ENCODE measurements around the gene IL17RA.
"Not testable (repeated sequence)": the region's sequence is repeated elsewhere in the genome, so short reads cannot be mapped to it uniquely, and the experiment has no call there.

IL17RA gene

GRCh38 chr22:17140022-17140421, 55.2 kb downstream of the IL17RA start:
- Mint-ChIP-seq H3K4me1 (ENCODE audit: low read depth) (no peaks in the 10 kb centered on the region), H3K27ac (no peak overlapping the region), H3K27me3 (no peaks in the 10 kb centered on the region), H3K36me3 (ENCODE audit: low read depth) (peaks cover 44% of the 10 kb centered on the region), H3K4me3 (no peak overlapping the region), H3K9me3 (no peaks in the 10 kb centered on the region)

GRCh38 chr22:17140826-17141766, 56.3 kb downstream of the IL17RA start:
- Mint-ChIP-seq H3K4me3 (no peak overlapping the region), H3K36me3 (ENCODE audit: low read depth) (peaks cover 44% of the 10 kb centered on the region), H3K27ac (no peak overlapping the region), H3K27me3 (no peaks in the 10 kb centered on the region), H3K4me1 (ENCODE audit: low read depth) (no peaks in the 10 kb centered on the region), H3K9me3 (no peaks in the 10 kb centered on the region)

- Mint-ChIP-seq H3K36me3 (ENCODE audit: low read depth) (peaks cover 42% of the 10 kb centered on the region), H3K4me1 (ENCODE audit: low read depth) (no peaks in the 10 kb centered on the region), H3K27me3 (no peaks in the 10 kb centered on the region), H3K27ac (no peak overlapping the region), H3K9me3 (no peaks in the 10 kb centered on the region), H3K4me3 (no peak overlapping the region)
Observed at GRCh38 chr22:17143101-17143500, 58.3 kb downstream of the IL17RA start.

- Mint-ChIP-seq H3K4me1 (ENCODE audit: low read depth) (no peaks in the 10 kb centered on the region), H3K36me3 (ENCODE audit: low read depth) (peaks cover 38% of the 10 kb centered on the region), H3K27me3 (no peaks in the 10 kb centered on the region), H3K27ac (no peak overlapping the region), H3K4me3 (no peak overlapping the region), H3K9me3 (no peaks in the 10 kb centered on the region)
Observed at GRCh38 chr22:17143826-17144225, 59.0 kb downstream of the IL17RA start.

- no peaks in the 10 kb centered on the region for H3K9me3 Mint-ChIP-seq
- no peaks in the 10 kb centered on the region for H3K27me3 Mint-ChIP-seq
- H3K4me1 Mint-ChIP-seq (ENCODE audit: low read depth), result no peaks in the 10 kb centered on the region
- no peak overlapping the region for H3K4me3 Mint-ChIP-seq
- H3K27ac Mint-ChIP-seq, result no peak overlapping the region
- H3K36me3 Mint-ChIP-seq (ENCODE audit: low read depth), result peaks cover 28% of the 10 kb centered on the region
Observed at GRCh38 chr22:17145021-17145680, 60.4 kb downstream of the IL17RA start.

GRCh38 chr22:17147458-17147857, 62.7 kb downstream of the IL17RA start:
- peaks cover 26% of the 10 kb centered on the region for H3K36me3 Mint-ChIP-seq (ENCODE audit: low read depth)
- not testable (repeated sequence) for H3K4me1 Mint-ChIP-seq (ENCODE audit: low read depth); H3K27ac Mint-ChIP-seq; H3K4me3 Mint-ChIP-seq; H3K27me3 Mint-ChIP-seq; H3K9me3 Mint-ChIP-seq

- Mint-ChIP-seq H3K36me3 (ENCODE audit: low read depth) (peaks cover 14% of the 10 kb centered on the region), H3K4me1 (ENCODE audit: low read depth) (peaks cover 7% of the 10 kb centered on the region), H3K4me3 (no peak overlapping the region)
Observed at GRCh38 chr22:17149076-17149815, 64.4 kb downstream of the IL17RA start.

GRCh38 chr22:17152340-17152739, 67.5 kb downstream of the IL17RA start:
- Mint-ChIP-seq H3K4me3 (no peak overlapping the region), H3K4me1 (ENCODE audit: low read depth) (peaks cover 31% of the 10 kb centered on the region)

More at GRCh38 chr22:17149076-17149815, 64.4 kb downstream of the IL17RA start:
- no peaks in the 10 kb centered on the region for H3K9me3 Mint-ChIP-seq
- no peaks in the 10 kb centered on the region for H3K27me3 Mint-ChIP-seq
- H3K27ac Mint-ChIP-seq, result no peak overlapping the region

GRCh38 chr22:17152971-17153370, 68.2 kb downstream of the IL17RA start:
- no peak overlapping the region for H3K27ac Mint-ChIP-seq
- peaks cover 37% of the 10 kb centered on the region for H3K4me1 Mint-ChIP-seq (ENCODE audit: low read depth)

More at GRCh38 chr22:17152340-17152739, 67.5 kb downstream of the IL17RA start:
- Mint-ChIP-seq H3K36me3 (ENCODE audit: low read depth) (peaks cover 24% of the 10 kb centered on the region), H3K27me3 (no peaks in the 10 kb centered on the region), H3K27ac (no peak overlapping the region), H3K9me3 (no peaks in the 10 kb centered on the region)

GRCh38 chr22:17155941-17156340, 71.1 kb downstream of the IL17RA start:
- peak overlapping the region; percentile 0 for H3K27ac Mint-ChIP-seq
- H3K27me3 Mint-ChIP-seq, result no peaks in the 10 kb centered on the region
- peaks cover 23% of the 10 kb centered on the region for H3K36me3 Mint-ChIP-seq (ENCODE audit: low read depth)
- H3K9me3 Mint-ChIP-seq, result no peaks in the 10 kb centered on the region
- peak overlapping the region; percentile 61 for H3K4me3 Mint-ChIP-seq
- peaks cover 47% of the 10 kb centered on the region for H3K4me1 Mint-ChIP-seq (ENCODE audit: low read depth)

More at GRCh38 chr22:17152971-17153370, 68.2 kb downstream of the IL17RA start:
- Mint-ChIP-seq H3K9me3 (no peaks in the 10 kb centered on the region), H3K36me3 (ENCODE audit: low read depth) (peaks cover 23% of the 10 kb centered on the region), H3K27me3 (no peaks in the 10 kb centered on the region), H3K4me3 (no peak overlapping the region)

- Mint-ChIP-seq H3K4me3 (peak overlapping the region; percentile 85), H3K27ac (no peak overlapping the region), H3K36me3 (ENCODE audit: low read depth) (peaks cover 16% of the 10 kb centered on the region), H3K9me3 (no peaks in the 10 kb centered on the region), H3K4me1 (ENCODE audit: low read depth) (peaks cover 43% of the 10 kb centered on the region), H3K27me3 (no peaks in the 10 kb centered on the region)
Observed at GRCh38 chr22:17157714-17158113, 72.9 kb downstream of the IL17RA start.

- Mint-ChIP-seq H3K9me3 (no peaks in the 10 kb centered on the region), H3K27me3 (no peaks in the 10 kb centered on the region), H3K36me3 (ENCODE audit: low read depth) (peaks cover 16% of the 10 kb centered on the region), H3K27ac (peak overlapping the region; percentile 84), H3K4me1 (ENCODE audit: low read depth) (peaks cover 43% of the 10 kb centered on the region), H3K4me3 (peak overlapping the region; percentile 85)
Observed at GRCh38 chr22:17158176-17158567, 73.4 kb downstream of the IL17RA start.

- H3K9me3 Mint-ChIP-seq, result no peaks in the 10 kb centered on the region
- no peaks in the 10 kb centered on the region for H3K27me3 Mint-ChIP-seq
- peaks cover 16% of the 10 kb centered on the region for H3K36me3 Mint-ChIP-seq (ENCODE audit: low read depth)
- peak within 1 kb of the TSS; percentile 84 for H3K27ac Mint-ChIP-seq
- H3K4me1 Mint-ChIP-seq (ENCODE audit: low read depth), result peaks cover 43% of the 10 kb centered on the region
- peak within 1 kb of the TSS; percentile 89 for H3K4me3 Mint-ChIP-seq
Observed at GRCh38 chr22:17158568-17159503, 74.0 kb downstream of the IL17RA start, which contains the start of gene HDHD5. TSS of gene HDHD5 (minus strand) at chr22:17159277. CDS start at chr22:17159251, 26 bp downstream.

- H3K4me3 Mint-ChIP-seq, result peak overlapping the region; percentile 89
- peaks cover 42% of the 10 kb centered on the region for H3K4me1 Mint-ChIP-seq (ENCODE audit: low read depth)
- H3K27ac Mint-ChIP-seq, result peak overlapping the region; percentile 82
- no peaks in the 10 kb centered on the region for H3K27me3 Mint-ChIP-seq
- H3K9me3 Mint-ChIP-seq, result no peaks in the 10 kb centered on the region
- peaks cover 15% of the 10 kb centered on the region for H3K36me3 Mint-ChIP-seq (ENCODE audit: low read depth)
Observed at GRCh38 chr22:17159504-17159951, 74.7 kb downstream of the IL17RA start.

Data from stimulated activated naive CD8-positive, alpha-beta T cell treated with anti-CD3 and anti-CD28 coated beads, Interleukin-15, Interleukin-2, amounts not matched to agents 100 ng/mL and 50 ng/mL, for 24 hours (primary cell).